HG02870 (cell line): ENCODE measurements around the gene FRMD4A.

Experiments used
- ATAC-seq: cut with Tn5 transposase; IDR thresholded peaks from one replicate; pipeline ENCODE4 v1.9.1; 2021; ENCODE audit warnings: mild to moderate bottlenecking, moderate library complexity; ENCODE audit not compliant: unreplicated experiment

FRMD4A gene

DNA sequence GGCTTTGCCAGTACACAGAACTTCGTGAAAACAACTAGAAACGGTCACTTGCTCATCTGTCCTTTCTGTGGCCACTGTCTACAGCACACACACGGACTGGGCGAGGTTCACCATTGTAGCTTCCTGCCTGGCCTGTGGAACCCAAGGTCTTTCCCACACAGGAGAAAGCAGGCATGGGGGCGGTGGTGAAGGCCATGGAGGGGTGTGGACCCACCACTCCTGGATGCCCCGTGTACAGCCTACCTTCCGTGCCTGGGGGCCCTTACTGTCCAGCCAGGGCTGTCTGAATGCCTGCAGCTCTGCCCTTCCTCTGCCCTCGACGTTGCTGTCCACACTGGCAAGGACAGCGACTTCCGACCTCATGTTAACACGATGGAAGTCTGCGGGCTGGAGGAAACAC is 635.1 kb downstream of the FRMD4A start:
- no peak for ATAC-seq

DNA sequence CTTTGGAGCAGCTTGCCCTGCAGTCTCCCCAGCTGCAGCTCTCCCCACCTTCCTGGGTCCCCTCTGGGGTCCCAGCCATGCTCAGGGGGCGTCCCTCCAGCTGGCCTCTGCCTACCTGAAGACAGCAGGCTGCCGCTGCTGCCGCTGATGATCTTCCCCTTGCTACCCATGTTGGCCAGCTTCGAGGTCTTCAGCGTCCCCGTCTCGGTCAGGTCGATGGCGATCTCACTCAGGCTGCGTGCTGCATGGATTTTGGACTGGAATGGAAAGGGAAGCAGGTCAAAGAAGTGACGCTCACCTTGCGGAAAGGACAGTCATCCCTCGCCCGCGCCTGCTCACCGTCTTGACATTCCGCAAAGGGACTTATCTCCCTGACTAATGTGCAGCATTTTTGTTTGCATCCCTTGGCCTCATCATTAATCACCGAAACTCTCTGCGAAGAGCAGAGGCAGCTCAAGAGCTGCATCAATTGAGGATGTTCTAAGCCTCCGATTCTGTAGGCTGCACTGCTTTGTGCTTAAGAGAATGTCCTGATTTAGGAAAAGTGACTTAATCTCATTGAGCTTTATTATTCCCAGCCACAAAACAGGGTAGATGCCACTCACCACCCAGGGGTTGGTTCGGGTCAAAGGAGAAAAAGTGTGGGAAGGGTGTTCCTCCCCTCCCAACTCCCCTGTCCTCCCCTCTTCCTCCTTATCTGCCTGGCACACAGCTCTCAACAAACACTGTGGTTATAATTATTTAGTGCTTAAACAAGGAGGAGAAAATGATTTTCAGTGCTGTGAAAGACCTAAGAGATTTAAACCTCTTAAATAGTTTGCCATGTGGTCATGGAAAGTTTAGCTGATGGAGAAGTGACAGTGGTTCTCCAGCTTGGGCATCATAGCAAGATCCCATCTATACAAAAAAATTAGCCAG is 636.7 kb downstream of the FRMD4A start:
- ATAC-seq: no peak

DNA sequence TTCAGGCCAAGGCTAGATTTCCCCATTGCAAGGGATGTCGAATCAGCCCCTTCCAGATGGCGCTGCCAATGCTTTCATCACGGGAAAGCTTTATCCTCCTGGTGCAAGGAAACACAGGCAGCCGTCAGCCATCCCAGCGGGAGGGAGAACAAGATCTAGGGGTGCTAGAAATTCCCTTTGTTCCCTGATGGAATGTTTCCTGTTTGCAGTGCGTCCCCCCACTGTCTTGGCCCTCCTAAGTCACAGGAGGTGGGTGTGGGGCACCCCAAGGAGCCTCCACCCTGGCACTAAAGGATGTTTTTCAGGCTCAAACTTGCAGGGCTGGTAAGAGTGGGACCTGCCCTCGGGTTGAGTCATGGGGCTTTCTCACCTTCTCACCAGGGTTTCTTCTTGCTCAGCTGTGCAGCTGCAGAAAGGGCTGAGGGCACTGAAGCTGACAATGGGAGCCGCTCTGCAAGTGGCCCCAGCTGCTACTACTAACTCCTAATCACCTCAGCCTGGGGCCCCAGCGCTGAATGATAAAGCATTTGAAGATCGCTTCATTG is 640.4 kb downstream of the FRMD4A start:
- ATAC-seq: peak; percentile 76

DNA sequence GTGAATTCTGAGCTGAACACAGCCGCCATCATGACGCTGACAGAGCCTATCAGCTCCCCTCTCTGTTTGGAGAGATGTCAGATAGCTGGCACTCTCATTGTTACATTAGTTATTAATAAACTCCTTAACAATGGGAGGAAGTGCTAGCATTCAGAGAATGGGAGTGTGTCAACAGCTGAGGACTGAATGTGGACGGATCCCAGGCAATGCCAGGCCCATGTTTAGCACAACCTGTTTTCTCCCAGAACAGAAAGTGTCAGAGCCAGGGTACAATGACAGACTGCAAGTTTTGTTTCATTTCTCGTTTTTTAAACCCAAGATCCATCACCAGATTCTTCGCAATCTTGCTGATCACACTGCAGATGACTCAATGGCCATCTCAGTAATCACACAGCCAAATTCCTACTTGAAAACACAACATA is 644.4 kb downstream of the FRMD4A start:
- ATAC-seq: no peak

DNA sequence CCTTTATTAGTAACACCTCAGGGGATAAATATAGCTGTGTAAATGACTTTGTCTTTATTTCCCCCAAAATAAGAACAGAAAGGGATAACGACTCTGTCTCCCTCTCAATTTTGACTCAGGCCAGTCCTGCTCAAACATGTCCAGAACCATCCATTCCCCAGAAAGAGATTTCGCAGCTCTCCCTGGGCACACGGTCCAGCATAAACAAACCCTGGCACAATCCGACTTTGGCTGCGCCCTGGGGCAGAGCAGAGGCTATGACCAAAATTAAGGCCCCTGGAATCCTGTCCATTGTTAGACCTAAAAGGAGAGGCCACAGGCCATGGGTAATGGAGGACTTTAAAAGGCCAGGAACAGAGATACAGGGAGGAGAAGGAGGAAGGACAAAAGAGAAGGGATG is 644.8 kb downstream of the FRMD4A start:
- ATAC-seq: no peak

DNA sequence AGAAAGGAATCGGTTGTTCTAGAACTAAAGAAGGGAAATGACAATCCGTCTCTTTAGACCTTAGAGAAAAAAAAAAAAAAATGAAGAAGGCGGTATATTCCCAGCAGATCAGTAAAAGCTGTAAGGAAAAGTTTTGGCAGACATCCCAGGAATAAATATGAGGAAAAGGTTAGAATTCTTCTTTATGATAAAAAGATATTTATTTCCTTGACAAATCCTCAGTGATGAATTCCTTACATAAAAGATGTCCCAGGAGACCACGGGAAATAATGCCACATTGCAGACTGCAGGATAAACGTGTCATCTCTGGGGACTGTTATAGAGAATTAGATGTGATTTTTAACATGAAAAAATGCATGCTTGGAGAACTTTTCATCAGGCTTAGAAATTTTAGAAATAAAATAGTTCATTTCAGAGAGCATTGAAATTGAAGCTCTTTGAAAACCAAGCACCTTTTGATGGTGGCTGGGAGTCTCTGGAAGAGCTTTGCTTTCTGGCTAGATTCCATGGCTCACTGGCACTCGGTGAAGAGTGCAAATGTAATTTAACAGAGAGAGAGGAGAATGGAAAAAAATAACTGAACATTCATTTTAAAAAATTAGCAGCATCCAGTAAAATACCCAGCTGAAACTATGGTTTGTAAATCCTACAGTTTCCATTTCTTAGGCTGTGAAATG is 645.8 kb downstream of the FRMD4A start:
- no peak for ATAC-seq

DNA sequence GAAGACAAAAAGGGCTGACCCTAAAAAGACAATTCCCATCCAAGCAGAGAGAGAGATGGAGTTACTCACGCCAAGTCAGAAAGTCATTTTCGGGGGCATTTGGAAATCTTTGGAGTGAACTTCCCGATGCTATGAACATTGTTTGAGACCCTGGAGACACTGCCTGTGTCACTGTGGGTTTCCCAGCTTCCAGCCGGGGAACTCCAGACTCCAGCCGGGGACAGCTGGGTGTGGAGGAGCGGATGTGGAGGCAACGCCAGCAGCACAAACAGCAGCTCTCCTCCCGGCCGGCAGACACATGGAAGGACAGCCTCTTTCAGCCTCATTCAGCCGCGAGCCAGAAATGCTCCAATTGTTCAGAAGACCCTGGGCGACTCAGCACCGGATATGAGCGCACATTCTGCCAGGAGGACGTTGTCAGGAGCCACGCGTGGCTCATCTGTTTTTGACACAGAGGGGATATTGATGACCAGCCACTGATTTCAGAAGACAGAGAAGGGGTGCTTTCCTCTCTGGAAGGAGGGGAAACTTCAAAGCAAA is 646.4 kb downstream of the FRMD4A start:
- ATAC-seq: no peak

DNA sequence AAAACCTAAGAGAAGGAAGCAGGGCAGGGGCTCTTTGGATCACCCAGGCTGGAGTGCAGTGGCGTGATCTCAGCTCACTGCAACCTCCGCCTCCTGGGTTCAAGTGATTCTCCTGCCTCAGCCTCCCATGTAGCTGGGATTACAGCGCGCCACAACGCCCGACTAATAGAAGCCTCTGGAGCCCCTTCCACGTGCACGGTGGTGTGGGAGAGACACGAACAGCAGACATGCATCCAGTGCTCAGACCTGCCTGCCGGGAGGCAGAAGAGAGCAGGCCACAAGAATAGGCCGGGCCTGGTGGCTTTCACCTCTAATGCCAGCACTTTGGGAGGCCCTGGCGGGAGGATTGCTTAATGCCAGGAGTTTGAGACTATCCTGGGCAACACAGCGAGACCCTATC is 647.7 kb downstream of the FRMD4A start:
- ATAC-seq: no peak

DNA sequence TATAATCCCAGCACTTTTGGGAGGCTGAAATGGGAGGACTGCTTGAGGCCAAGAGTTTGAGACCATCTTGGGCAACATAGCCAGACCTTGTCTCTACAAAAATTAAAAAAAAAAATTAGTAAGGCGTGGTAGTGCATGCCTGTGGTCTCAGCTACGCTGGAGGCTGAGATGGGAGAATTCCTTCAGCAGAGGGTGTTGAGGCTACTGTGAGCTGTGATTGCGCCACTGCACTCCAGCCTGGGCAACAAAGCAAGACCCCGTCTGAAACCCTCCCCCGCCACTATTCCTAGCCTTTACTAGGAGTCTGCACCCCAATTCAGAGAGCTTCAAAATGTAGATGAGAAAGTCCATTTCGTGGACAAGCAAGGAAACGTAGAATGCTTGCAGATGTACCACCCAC is 648.8 kb downstream of the FRMD4A start:
- ATAC-seq: no peak

DNA sequence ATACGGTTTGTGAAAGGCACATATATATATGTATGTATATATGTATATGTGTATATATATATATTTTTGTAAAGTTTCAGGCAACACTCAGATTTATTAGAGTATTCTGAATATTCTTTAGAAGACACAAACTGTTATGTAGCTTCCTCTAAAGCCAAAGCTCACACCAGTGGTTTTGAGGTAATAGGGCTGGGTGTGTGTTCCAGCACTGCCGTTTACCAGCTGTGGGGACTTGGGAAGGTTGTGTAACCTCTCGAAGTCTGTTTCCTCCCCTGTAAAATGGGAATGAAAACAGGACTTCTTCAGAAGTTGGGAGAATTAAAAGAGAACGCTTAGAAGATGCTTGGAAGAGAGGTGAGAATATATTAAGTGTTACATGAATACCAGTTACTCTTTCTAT is 649.2 kb downstream of the FRMD4A start:
- ATAC-seq: no peak

DNA sequence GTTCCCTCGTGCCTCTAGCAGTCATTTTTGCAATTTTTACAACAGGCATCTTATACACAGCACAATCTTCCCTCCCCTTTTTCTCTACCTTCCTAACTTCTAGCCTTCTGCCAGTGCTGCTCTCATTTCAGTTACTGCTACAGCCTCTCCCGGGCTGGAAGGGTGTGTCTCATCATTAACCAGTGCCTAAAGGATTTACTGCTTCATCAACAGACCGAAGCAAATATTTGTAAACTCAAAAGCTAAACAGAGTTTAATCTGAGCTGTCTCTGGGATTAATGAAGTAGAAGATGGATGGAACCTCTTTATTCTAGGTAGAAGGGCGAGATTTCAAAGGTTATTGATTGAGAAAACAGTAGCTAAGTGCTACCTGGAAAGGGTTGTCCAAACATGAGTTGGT is 649.6 kb downstream of the FRMD4A start:
- ATAC-seq: no peak

DNA sequence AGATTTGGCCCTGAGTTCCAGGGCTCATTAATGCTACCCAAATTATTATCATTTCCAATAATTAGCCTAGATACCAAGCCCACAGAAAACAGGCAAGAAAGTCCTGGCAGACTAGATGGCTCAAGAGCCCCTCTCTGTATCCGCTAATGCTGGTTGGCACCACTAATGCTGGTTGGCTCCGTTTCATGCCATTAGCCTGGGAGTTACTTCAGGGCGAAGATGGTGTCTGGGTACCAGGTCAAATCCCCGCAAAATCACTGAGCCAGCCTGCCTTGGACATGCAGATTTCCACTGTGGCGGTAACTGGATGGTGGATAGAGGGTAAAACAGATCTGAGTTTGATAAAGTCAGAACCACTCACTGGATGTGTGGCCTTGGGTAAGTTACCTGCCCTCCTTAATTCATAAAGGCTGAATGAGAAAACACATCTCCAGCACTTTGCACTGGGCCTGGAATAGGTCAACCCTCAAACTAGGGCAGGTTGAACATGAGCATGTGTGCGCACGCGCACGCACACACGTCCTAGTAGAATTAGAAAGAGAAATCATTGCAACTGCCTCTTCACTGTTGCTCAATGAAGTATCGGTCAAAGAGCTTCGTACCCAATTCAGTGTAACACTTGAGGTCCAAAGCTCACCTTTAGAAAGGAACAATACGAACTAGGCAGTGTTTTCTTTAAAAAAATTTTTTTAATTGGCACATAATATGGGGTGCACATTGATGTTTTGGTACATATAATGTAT is 652.5 kb downstream of the FRMD4A start:
- no peak for ATAC-seq

DNA sequence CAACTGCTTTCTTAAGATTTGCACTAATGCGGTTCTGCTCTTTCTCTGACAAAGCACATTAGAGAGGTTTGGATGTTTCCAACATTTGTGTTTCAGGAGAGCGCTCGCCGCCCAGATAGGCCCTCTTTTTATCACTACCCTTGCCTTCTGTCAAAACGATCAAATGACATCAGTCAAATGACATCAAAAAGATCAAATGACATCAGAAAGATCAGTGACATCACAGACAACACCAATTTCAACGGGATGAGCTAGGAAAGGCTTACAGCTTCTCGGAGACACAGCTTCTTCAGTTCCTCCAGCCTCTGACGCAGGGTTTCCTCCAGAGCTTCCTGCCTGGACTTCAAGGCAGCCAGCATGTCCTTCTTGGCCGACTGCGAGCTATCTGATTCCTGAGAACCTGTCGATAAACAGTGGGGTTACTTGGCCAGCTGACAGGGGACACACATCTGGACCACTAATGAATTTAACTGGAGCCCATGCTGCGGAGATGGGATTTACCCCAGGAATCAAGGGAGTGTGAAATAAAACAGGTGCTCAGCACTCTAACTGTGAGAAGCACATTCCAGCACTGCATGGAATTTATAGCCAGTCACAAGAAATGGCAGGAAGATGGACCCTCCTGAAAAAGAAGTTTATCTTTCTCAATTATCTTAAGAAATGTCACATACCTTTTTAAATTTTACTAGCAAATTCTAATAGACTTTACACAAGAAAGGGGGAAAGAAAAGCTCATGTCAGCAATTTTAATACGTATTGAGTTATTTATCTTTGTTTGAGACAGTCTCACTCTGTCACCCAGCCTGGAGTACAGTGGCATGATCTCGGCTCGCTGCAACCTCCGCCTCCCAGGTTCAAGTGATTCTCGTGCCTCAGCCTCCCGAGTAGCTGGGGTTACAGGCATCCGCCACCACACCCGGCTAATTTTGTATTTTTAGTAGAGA is 655.8 kb downstream of the FRMD4A start:
- no peak for ATAC-seq

DNA sequence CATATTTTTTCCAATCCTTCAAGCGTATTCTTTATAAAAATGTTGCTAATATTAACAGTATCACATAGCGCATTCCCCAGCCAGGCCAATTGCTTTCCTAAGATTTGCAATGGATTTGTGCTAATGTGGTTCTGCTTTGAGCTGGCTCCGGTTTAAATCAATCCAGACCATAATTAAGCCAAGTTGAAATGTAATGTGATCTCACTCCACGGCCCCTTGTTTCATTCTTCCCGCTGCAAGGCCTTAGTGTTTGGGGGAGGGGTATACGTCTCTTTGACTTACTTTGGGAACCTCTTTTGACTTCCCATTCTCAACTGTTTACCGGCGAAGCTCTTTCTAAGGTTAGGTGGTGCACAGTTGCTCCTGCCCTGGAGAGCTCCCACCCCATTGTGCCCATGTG is 657.6 kb downstream of the FRMD4A start:
- no peak for ATAC-seq

DNA sequence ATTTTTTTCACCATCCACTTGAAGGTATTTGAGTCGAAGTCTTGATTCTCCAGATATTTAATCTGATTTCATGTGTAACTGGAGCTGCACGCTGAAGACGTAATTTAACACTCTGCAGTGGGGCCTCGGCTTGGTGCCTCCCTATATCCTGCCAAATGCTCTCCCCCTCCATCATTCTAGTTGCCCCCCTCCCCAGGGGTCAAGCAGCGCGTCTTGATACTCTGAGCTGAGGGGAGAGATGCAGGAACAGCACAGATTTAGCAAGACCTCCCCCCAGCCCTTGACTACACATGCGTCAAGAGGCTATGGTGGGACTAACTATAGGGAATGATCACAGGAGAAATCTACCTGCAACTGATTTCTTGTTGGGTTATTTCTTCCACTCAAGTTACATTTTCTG is 658.2 kb downstream of the FRMD4A start:
- no peak for ATAC-seq

DNA sequence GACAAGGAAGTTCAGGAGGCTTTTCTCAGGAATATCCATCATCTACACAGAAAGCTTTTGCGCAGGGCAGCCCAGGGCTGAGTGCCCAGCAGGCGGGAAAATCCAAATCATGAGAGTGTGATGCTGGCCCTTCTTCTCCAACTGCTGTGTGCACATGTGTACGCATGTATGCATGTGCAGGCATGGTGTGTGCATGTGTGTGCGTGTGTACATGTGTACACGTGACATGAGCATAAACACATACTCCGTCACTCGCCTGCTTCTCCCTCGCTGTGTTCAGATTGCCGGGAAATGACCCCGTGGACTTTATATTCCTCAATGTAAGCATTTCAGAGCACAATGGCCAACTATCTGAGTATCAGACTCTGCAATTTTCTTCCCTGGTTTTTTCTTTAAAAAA is 658.8 kb downstream of the FRMD4A start:
- no peak for ATAC-seq

DNA sequence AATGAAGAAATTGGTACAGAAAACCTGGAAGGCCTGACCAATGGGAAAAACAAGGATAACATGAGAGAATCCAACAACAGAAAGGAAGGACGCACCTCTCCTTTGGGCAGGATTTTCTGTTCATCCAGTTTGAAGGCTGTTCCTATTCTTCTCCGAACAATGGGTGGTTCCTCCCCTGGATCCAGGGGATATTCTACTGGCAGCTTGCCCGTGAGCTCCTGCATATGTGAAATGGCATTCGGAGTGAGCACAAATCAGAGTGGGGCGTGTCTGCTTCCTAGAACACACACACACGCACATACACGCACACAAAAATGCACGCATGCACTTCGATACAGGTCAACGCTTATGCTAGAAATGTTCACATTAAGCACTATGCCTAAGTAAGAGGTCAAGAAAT is 660.4 kb downstream of the FRMD4A start:
- ATAC-seq: no peak

DNA sequence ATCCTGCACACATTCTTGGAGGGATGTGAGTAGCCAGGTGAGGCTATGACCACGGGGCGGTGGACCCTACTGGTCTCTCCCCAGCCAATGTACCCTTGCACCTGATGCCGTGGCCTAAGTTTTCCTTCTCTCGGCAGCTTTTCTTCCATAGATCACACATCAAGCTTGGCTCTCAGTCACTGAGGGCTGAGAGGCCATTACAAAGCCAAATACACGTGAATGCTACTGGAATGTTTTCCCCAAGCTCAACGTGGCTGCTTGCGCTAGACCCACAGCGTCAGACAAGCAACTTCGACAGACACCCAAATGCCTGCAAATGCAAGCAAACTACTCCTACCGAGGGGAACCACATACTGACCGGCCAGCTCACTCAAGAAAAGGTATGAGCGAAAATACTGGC is 660.8 kb downstream of the FRMD4A start:
- ATAC-seq: no peak

DNA sequence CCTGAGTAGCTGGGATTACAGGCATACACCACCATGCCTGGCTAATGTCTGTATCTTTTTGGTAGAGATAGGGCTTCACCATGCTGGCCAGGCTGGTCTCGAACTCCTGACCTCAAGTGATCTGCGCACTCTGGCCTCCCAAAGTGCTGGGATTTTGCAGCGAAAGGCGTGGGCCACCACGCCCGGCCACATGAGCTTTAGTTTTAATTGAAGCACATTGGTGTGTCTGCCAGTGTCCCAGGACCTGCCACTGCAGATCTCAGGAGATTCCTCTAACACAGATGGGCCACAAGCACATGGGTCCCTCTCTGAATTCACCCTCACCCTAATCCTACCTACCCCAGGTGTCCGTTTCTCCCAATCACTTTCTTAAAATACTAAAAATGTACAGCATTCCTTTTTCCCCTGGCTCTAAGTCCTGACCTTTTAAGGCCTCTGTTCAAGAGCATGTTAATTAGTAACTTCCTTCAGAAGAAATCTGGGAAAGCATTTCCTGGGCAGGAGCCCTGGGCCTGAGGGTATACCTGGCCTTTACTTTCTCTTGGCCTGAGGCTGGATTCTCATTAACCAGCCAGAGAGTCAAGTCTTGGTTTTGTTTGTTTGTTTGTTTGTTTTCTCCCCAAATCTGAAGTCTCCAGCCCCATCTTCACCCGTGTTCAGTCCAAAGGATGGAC is 661.4 kb downstream of the FRMD4A start:
- no peak for ATAC-seq
